GM23248 (cell line): ENCODE results near the gene G6PC3. TPM values are rescaled to one million over a fixed set of nuclear protein-coding genes. Genes with fewer than 3 reads are reported as not detected.

Experiments used
- DNase-seq: peaks from one replicate; pipeline ENCODE4 v3.0.0-alpha.2; 2015
- H2AFZ ChIP-seq: fragments of 200-600 bp; sonication (generic); 2 replicates; pipeline ENCODE4 v1.6.1; 2016; ENCODE audit warnings: antibody characterized with exemption
- H3F3A ChIP-seq: fragments of 200-600 bp; sonication (generic); 2 replicates; pipeline ENCODE4 v1.6.1; 2016; ENCODE audit warnings: mild to moderate bottlenecking, antibody characterized with exemption, mixed run types; ENCODE audit not compliant: insufficient read depth
- H3K27ac ChIP-seq: fragments of 200-600 bp; sonication (generic); 2 replicates; pipeline ENCODE4 v1.5.1; 2016; ENCODE audit warnings: mild to moderate bottlenecking
- H3K27me3 ChIP-seq: fragments of 200-600 bp; sonication (generic); replicated peaks from 2 replicates; pipeline ENCODE4 v1.6.1; 2016; ENCODE audit warnings: mild to moderate bottlenecking; ENCODE audit not compliant: insufficient read depth
- H3K36me3 ChIP-seq: fragments of 200-600 bp; sonication (generic); 2 replicates; pipeline ENCODE4 v1.6.1; 2016; ENCODE audit warnings: low read depth, mild to moderate bottlenecking
- H3K4me1 ChIP-seq: fragments of 200-600 bp; sonication (generic); 2 replicates; pipeline ENCODE4 v1.6.1; 2016; ENCODE audit warnings: mild to moderate bottlenecking; ENCODE audit not compliant: insufficient read depth
- H3K4me2 ChIP-seq: fragments of 200-600 bp; sonication (generic); one replicate; pipeline ENCODE4 v1.6.1; 2016; ENCODE audit warnings: mild to moderate bottlenecking; ENCODE audit not compliant: unreplicated experiment
- H3K4me3 ChIP-seq: fragments of 200-600 bp; sonication (generic); 2 replicates; pipeline ENCODE4 v1.5.1; 2016; ENCODE audit warnings: mild to moderate bottlenecking
- H3K79me2 ChIP-seq: fragments of 200-600 bp; sonication (generic); 2 replicates; pipeline ENCODE4 v1.6.1; 2016; ENCODE audit warnings: mild to moderate bottlenecking; ENCODE audit not compliant: insufficient read depth
- H3K9ac ChIP-seq: fragments of 200-600 bp; sonication (generic); 2 replicates; pipeline ENCODE4 v1.6.1; 2016; ENCODE audit warnings: mild to moderate bottlenecking
- H3K9me2 ChIP-seq: fragments of 200-600 bp; sonication (generic); 2 replicates; pipeline ENCODE4 v1.6.1; 2016; ENCODE audit warnings: mixed run types, mild to moderate bottlenecking, moderate library complexity; ENCODE audit not compliant: insufficient read depth
- H3K9me3 ChIP-seq: fragments of 200-600 bp; sonication (generic); one replicate; pipeline ENCODE4 v1.6.1; 2017; ENCODE audit warnings: low read depth
- H4K20me1 ChIP-seq: fragments of 200-600 bp; sonication (generic); 2 replicates; pipeline ENCODE4 v1.6.0; 2016; ENCODE audit not compliant: insufficient read depth
- EZH2 ChIP-seq: fragments of 200-600 bp; sonication (generic); IDR thresholded peaks from 2 replicates; pipeline ENCODE4 v1.6.1; 2018; ENCODE audit warnings: antibody characterized with exemption, mild to moderate bottlenecking; ENCODE audit not compliant: insufficient read depth, poor library complexity, severe bottlenecking
- EZH2phosphoT487 ChIP-seq: fragments of 200-600 bp; sonication (generic); IDR thresholded peaks from 2 replicates; pipeline ENCODE4 v1.6.1; 2018; ENCODE audit warnings: antibody characterized with exemption, moderate library complexity, mild to moderate bottlenecking, low read depth; ENCODE audit not compliant: insufficient read depth
- WGBS, 2 experiments: methylation state at CpG; one replicate each; pipeline ENCODE4 v1.1.6; 2015 to 2017; ENCODE audit warnings: low lambda C conversion rate in 2 of 2, low coverage in 1 of 2; ENCODE audit errors: missing lambda C conversion rate in 2 of 2; 5-methylcytosine and 5-hydroxymethylcytosine counted together
- in situ Hi-C: fragments of 300-500 bp; cut with MboI; formaldehyde crosslinking; loops from 2 replicates; pipeline ENCODE4 v1.15.0; 2020
- polyA plus RNA-seq: library from polyadenylated mRNA; unstranded; fragments of >200 nt; fragmentation: Nextera tagmentation; extraction: Ambion mirVana; gene quantifications from 2 replicates; pipeline ENCODE4 v1.2.1, GENCODE V29; 2016
- total RNA-seq: library from RNA; depleted of rRNA; stranded (reverse); fragments of >200 nt; shearing (Covaris generic); gene quantifications from 2 replicates; pipeline ENCODE4 v1.2.3, GENCODE V29; 2014

The G6PC3 gene
- total and polyA plus RNA-seq, 2 experiments from 2014 or later, result 68.5 to 128 TPM

- H3K9ac ChIP-seq, result no peak overlapping the region
- 47 to 48% methylated on average over 5 to 6 of the region's 6 CpGs for WGBS, 2 experiments
- peaks cover 4% of the 10 kb centered on the region; the same call in 1 of the 2 replicates for H3K79me2 ChIP-seq
- in situ Hi-C loops, result no loop called here
- H4K20me1 ChIP-seq, result no peaks in the 10 kb centered on the region
- no peaks in the 10 kb centered on the region for H3K4me1 ChIP-seq
- no peak overlapping the region for H2AFZ ChIP-seq
- no peaks in the 10 kb centered on the region for H3K9me3 ChIP-seq
- H3K9me2 ChIP-seq, result no peaks in the 10 kb centered on the region
- H3K36me3 ChIP-seq, result peaks cover 11% of the 10 kb centered on the region; the same call in 1 of the 2 replicates
- TF ChIP-seq EZH2phosphoT487 (no peak), EZH2 (no peak)
- H3K4me3 ChIP-seq, result no peak overlapping the region
- no peak overlapping the region for H3K4me2 ChIP-seq
- H3K27me3 ChIP-seq, result no peaks in the 10 kb centered on the region
- DNase-seq, result no peak
- H3F3A ChIP-seq, result peaks cover 23% of the 10 kb centered on the region
- no peak overlapping the region for H3K27ac ChIP-seq
These were observed 46.3 kb upstream of the G6PC3 start for GRCh38 chr17:44024271-44024663.

GRCh38 chr17:44024853-44025252, 45.7 kb upstream of the G6PC3 start:
- Histone ChIP-seq H3F3A (peaks cover 25% of the 10 kb centered on the region), H3K9me2 (no peaks in the 10 kb centered on the region), H3K4me2 (no peak overlapping the region), H3K9ac (no peak overlapping the region), H2AFZ (no peak overlapping the region), H3K4me3 (no peak overlapping the region), H3K27me3 (no peaks in the 10 kb centered on the region), H3K4me1 (no peaks in the 10 kb centered on the region), H3K9me3 (no peaks in the 10 kb centered on the region), H3K27ac (no peak overlapping the region), H4K20me1 (no peaks in the 10 kb centered on the region), H3K36me3 (peaks cover 11% of the 10 kb centered on the region; the same call in 1 of the 2 replicates), H3K79me2 (peaks cover 4% of the 10 kb centered on the region; the same call in 1 of the 2 replicates)
- no peak for TF ChIP-seq EZH2
- no peak for TF ChIP-seq EZH2phosphoT487
- DNase-seq, result no peak
- 71 to 78% methylated on average over 4 of the region's 4 CpGs for WGBS, 2 experiments
- in situ Hi-C loops, result no loop called here

- peaks cover 21% of the 10 kb centered on the region; the same call in 1 of the 2 replicates for H3K79me2 ChIP-seq
- no peaks in the 10 kb centered on the region for H4K20me1 ChIP-seq
- no peaks in the 10 kb centered on the region for H3K4me1 ChIP-seq
- peaks cover 37% of the 10 kb centered on the region for H3K36me3 ChIP-seq
- H3K9me3 ChIP-seq, result no peaks in the 10 kb centered on the region
- no peak overlapping the region for H3K4me3 ChIP-seq
- H2AFZ ChIP-seq, result no peak overlapping the region
- no peak overlapping the region for H3K9ac ChIP-seq
- no peak for TF ChIP-seq EZH2phosphoT487
- TF ChIP-seq EZH2, result no peak
- WGBS, 2 experiments, result 83 to 92% methylated on average over 5 of the region's 5 CpGs
- DNase-seq, result no peak
- no peaks in the 10 kb centered on the region for H3K9me2 ChIP-seq
- no peak overlapping the region for H3K4me2 ChIP-seq
- in situ Hi-C loops, result no loop called here
- H3K27me3 ChIP-seq, result no peaks in the 10 kb centered on the region
- no peak overlapping the region for H3K27ac ChIP-seq
- H3F3A ChIP-seq, result peaks cover 13% of the 10 kb centered on the region; the same call in 1 of the 2 replicates
These were observed 40.8 kb upstream of the G6PC3 start for GRCh38 chr17:44029736-44030135.

- Histone ChIP-seq H2AFZ (no peak overlapping the region), H3K27me3 (no peaks in the 10 kb centered on the region), H4K20me1 (no peaks in the 10 kb centered on the region), H3K79me2 (peaks cover 21% of the 10 kb centered on the region; the same call in 1 of the 2 replicates), H3K27ac (no peak overlapping the region), H3K9me2 (no peaks in the 10 kb centered on the region), H3F3A (peaks cover 13% of the 10 kb centered on the region; the same call in 1 of the 2 replicates), H3K36me3 (peaks cover 37% of the 10 kb centered on the region), H3K4me3 (no peak overlapping the region), H3K4me2 (no peak overlapping the region), H3K9me3 (no peaks in the 10 kb centered on the region), H3K9ac (no peak overlapping the region), H3K4me1 (no peaks in the 10 kb centered on the region)
- TF ChIP-seq EZH2phosphoT487 (no peak), EZH2 (no peak)
- no peak for DNase-seq
- in situ Hi-C loops, result no loop called here
- 97 to 100% methylated on average over 3 of the region's 3 CpGs for WGBS, 2 experiments
These were observed 40.1 kb upstream of the G6PC3 start for GRCh38 chr17:44030482-44030881.
